RPMI8226 (cell line): Measurements from ENCODE around the gene ITGA1.

Source experiments
- DNase-seq: peaks from one replicate; pipeline ENCODE4 v3.0.0-alpha.2; 2015

The ITGA1 gene

DNA sequence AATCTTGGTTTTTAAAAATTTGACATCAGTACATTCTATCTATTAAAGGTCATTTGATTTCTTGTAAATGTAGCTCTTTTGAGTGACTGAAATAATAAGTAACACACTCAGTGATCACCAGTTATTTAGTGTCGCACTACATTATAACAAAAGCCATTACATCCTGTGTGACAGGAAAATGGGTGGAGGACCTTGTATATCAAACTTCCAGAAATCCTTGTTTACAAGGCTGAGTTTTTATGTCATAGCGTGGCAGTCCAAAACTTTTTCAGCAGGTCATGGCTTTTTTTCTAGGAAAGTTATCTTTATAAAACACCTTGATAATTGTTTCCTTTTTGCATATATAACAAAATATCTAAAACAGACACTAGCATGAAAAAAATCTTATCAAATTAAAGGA, 14.4 kb upstream of the ITGA1 start:
- DNase-seq: no peak

DNA sequence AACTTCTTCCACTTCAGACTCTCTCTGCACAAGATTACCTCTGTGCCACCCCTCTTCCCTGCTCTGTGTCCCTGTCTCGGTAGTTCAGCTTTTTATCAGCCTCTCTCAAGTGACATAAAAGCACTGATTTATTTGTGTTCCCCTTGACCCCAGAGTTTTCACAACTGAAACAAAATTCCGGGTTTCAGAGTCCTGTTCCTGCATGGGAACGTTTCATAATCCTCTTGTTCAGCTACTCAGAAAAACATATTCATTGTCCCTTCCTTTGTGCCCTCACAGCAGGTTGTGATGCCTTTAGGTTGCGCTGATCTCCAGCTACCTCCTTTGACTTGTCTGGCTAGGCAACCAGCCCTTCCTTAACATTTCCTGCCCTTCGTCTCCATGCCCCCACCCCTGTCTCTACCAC, 13.7 kb upstream of the ITGA1 start:
- no peak for DNase-seq

DNA sequence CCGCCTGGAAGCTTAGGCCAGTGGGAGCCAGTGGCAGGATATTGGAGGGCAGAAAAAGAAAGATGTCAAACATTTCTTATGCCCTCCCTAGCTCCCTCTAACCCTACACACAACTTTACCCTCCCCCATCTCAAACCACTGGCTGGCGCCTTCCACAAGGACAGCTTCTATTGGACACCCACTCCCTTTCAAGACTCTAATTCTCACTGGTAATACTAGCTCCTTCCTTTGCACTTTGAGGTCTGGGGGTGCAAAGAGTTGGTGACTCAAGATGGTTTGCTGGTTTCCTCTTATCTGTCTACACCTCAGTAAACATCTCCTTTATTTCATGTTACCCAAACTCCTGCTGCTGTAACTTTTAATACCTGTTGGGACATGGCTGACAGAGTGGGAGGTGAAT, 11.6 kb upstream of the ITGA1 start:
- no peak for DNase-seq

GRCh38 chr5:52777186-52777585, 10.5 kb upstream of the ITGA1 start:
- DNase-seq: no peak

DNA sequence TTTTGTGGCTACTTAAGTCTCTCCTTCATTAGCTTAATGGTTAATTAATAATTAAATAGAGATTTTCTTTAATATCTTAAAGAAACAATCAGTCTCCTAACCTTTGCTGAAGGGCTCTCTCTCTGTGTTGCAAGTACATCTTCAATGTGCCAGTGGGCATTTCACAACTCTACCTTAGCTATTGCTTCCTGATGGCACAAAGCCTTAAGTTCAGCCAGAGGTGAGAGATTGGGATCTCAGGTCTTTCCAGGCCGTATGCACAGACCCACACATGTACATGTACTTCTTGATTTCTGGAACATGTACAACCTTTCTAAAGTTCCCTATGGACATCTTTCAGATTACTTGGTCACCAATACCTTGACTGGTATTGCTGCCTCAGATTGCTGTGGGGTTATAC, 8.9 kb upstream of the ITGA1 start:
- DNase-seq: no peak

DNA sequence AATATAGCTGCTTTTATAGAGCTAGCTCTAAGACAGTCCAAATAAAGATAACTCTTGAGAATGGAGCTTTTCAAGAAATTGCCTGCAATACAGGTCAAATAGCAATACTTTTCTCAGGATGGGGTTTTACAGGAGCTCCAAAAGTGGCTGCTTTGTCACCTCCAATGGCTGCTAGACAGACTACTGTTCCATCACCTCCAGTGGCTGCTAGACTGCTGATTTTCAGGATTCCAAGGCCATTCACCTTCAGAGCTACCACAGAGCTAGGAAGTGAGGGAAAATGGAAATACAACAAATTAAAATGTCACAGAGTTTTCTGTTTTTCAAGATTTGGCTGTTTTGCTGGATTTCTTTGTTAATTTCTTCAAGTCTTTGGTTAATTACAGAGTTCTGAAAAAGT, 8.5 kb upstream of the ITGA1 start:
- DNase-seq: no peak

DNA sequence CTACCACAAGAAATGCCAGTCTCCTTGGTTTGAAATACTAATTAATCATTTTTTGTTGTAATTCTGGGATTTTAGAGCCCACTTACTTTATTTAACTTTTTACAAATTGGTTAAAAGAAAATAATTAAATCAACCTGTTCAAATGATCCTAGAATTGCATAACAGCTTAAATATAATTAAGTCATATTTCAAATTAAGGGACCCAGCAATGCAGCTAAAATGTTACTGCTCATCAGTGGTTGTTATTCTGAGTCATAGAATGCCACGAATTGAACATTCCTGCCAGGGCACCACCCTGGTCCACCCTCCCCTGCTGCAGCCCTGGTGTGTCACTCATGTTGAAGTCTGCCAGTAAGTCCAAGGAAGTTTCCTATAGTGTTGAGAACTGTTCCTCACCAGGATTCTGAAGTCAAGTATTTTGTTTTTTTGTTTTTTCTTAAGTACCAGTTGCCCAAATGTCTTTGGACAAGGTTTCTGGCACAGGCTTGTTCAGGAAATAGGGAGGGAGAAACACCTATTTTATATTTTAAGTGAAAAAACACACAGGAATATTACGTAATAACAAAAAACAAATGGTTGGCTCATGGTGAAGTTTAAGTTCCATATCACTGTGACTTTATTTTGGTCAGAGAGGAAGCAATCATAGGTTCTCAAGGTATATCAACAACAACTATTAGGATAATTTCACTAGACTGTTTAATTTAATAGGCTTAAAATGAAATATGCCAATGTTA, 4.3 kb upstream of the ITGA1 start:
- DNase-seq: no peak

DNA sequence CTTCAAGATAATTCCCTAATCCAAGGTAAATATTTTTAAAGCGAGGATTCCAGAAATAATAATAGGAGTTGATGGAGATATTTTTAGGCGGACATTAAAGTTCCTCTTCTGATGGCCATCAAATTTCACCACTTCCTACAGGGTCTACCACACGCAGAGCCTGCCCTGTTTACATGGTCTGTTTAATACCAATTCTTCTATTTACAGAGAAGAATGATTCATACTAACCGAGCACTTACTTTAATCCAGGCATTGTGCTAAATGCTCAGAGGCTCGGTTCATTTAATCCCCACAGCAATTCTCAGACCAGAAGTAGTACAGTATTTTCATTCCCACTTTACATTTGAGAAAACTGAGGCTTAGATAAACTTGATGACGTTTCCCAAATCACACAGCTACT, 3.0 kb upstream of the ITGA1 start:
- no peak for DNase-seq

GRCh38 chr5:52786391-52786790, 1.3 kb upstream of the ITGA1 start:
- no peak for DNase-seq

- DNase-seq: peak; percentile 48
Measured at GRCh38 chr5:52786949-52787599, 642 bp upstream of the ITGA1 start.

DNA sequence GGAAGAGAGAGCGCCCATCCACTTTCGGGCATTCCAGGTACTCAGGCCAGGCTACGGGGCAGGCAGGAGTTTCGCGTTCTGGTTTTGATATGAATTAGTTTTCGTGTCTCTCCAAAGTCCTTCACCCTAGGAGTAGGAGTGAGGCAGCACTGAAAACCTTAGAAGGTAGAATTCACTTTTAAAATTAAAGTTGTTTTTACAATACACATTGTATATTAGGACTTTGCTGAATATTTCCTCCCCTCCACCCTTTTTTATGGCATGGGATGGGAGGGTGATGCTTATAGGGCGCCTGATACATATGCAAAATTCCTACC, 747 bp downstream of the ITGA1 start:
- DNase-seq: no peak

- no peak for DNase-seq
Measured at GRCh38 chr5:52789378-52789777, 1.7 kb downstream of the ITGA1 start.

DNA sequence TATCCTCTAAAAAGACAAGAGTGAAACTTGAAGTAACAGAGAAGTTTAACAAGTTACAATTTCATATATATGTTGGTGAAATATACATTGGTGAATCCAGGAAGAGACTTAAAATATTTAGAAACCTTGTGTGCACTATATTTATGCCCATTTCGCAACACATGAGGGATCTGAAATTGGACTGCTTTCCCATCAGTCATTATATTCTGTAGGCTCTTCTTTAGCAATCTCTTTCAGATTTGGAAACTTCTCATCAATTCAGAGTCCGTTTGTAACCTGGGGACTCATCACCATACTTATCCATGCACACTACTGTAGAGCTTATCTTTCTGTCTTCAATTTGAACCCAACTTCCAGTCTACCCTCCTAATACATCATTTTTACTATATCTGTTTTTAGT, 2.1 kb downstream of the ITGA1 start:
- DNase-seq: no peak

DNA sequence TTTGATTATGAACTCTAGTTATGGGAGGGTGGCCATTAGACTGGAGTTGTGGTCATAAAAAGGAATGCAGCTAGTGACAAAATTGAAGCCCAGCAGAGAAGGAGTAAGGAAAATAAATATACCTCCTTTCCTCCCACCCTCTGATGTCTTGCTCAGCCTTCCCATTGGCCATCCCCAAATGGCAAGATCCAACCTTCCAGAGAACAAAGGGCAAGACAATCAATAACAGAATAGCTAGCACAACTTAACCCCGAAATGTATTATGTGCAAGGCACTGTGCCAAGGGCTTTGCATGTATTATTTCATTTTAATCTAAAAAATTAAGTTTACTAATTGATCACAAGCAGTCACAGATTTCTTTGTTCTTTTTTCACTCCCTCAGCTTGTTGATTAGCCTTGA, 3.6 kb downstream of the ITGA1 start:
- DNase-seq: no peak

GRCh38 chr5:52794519-52794918, 6.8 kb downstream of the ITGA1 start:
- DNase-seq: no peak

- DNase-seq: no peak
Measured at GRCh38 chr5:52796031-52796430, 8.3 kb downstream of the ITGA1 start.

- no peak for DNase-seq
Measured at GRCh38 chr5:52796516-52797103, 8.9 kb downstream of the ITGA1 start.

DNA sequence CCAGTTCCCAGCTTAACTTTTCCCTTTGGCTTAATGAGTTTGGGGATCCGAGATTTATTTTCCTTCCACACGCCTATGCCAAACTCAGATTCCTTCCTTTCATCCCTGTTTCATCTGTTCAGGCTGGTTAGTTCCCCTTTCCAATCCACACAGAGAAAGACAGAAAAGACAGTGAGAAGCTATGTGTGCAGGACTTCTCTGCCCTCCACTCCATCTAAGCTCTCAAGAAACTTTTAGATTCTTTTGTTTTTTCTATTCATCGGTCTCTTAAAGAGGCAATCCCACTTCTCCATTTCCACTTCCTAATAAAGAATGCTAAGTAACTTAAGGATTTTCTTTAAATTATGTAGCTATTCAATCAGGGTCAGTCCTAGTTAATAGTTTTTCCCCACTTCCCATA, 11.2 kb downstream of the ITGA1 start:
- peak; percentile 11 for DNase-seq

GRCh38 chr5:52799358-52799982, 11.8 kb downstream of the ITGA1 start:
- DNase-seq: peak; percentile 44

- peak; percentile 99 for DNase-seq
Measured at GRCh38 chr5:52799983-52800393, 12.3 kb downstream of the ITGA1 start.

- DNase-seq: peak; percentile 71
Measured at GRCh38 chr5:52800394-52801213, 12.9 kb downstream of the ITGA1 start.

DNA sequence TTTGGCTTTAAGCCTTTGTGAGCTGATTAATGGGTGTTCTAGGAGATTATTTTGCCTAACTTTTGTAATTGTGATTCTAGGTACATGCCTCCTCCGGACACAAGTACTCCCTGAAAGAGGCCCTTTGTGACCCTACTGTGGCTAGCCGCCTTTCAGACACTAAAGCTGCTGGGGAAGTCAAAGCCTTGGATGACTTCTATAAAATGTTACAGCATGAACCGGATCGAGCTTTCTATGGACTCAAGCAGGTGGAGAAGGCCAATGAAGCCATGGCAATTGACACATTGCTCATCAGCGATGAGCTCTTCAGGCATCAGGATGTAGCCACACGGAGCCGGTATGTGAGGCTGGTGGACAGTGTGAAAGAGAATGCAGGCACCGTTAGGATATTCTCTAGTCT, 13.6 kb downstream of the ITGA1 start:
- DNase-seq: peak; percentile 44

- DNase-seq: no peak
Measured at GRCh38 chr5:52802272-52802973, 14.7 kb downstream of the ITGA1 start.
